HUES48 (cell line): ENCODE results near the gene SULT1A1.
"Not testable (repeated sequence)": the region's sequence is repeated elsewhere in the genome, so short reads cannot be mapped to it uniquely, and the experiment has no call there.

ENCODE experiments used
- H3K27ac ChIP-seq: one replicate; pipeline ENCODE4 v1.7.0; 2013; ENCODE audit warnings: low read depth, low read length, inconsistent platforms
- H3K27me3 ChIP-seq: 2 replicates; pipeline ENCODE4 v1.6.1; 2013; ENCODE audit warnings: mild to moderate bottlenecking, low read length; ENCODE audit not compliant: control insufficient read depth, insufficient read depth
- H3K36me3 ChIP-seq: 2 replicates; pipeline ENCODE4 v1.6.1; 2013; ENCODE audit warnings: low read length; ENCODE audit not compliant: control insufficient read depth, insufficient read depth
- H3K4me1 ChIP-seq: 2 replicates; pipeline ENCODE4 v1.6.1; 2013; ENCODE audit warnings: mild to moderate bottlenecking, low read length; ENCODE audit not compliant: control insufficient read depth, insufficient read depth
- H3K4me3 ChIP-seq: 2 replicates; pipeline ENCODE4 v1.5.1; 2013; ENCODE audit warnings: mild to moderate bottlenecking, low read depth, low read length
- H3K9ac ChIP-seq: 2 replicates; pipeline ENCODE4 v1.6.1; 2013; ENCODE audit warnings: mild to moderate bottlenecking, low read depth, low read length, moderate library complexity
- H3K9me3 ChIP-seq: 2 replicates; pipeline ENCODE4 v1.6.1; 2013; ENCODE audit warnings: low read length; ENCODE audit not compliant: control insufficient read depth, insufficient read depth

SULT1A1 gene

DNA sequence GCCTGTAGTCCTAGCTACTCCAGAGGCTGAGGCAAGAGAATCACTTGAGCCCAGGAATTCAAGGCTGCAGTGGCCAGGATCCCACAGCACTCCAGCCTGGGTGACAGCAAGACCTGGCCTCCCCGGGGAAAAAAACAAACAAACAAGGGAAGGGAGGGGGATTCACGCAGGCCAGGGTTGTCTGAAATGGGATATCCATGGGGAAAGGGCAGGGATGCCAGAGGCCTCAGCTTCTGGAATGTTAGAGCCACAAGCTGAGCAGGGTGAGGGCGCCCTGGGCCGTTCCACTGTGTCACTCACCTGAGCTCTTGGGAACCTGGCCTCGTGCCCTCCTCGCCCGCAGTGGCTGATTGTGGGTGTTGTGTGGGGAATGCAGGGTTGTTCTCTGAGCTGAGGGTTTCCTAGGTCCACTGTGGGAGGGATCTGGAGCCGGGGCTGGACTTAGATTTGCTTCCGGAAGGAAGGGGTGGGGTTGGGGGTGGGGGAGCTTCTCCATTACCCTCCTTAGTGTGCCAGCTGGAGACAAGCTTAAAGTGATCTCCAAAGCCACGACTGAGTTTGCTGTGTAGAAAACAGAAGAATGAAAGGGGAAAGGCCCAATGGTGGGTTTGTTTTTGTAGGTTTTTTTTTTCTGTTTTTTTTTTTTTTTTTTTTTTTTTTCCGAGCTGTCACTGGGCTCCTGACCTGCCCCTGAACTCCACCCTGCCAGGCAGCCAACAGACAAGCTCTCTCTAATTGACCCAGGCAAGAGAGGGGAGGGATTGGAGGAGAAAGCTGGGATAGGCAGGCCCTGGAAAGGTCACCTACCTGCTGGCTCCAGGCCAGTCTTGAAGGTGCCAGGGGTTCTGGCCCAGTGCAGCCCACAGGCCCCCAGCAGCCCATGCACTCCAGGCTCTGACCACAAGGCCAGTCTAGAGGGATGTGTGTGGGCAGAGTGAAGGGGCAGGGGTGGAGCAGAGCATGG lies at the start of gene SULT1A1:
TSS of gene SULT1A1 (minus strand) at position 414 of the 964 bp plus-strand sequence. CDS start 1,189 bp downstream, outside the sequence.
- Histone ChIP-seq H3K9ac (no peak within 1 kb of the TSS), H3K9me3 (no peaks in the 10 kb centered on the region), H3K4me1 (0 out of 2 replicates have a peak, but pooled peaks cover 2% of the 10 kb centered on the region), H3K36me3 (no peaks in the 10 kb centered on the region), H3K4me3 (no peak within 1 kb of the TSS), H3K27me3 (no peaks in the 10 kb centered on the region), H3K27ac (no peak within 1 kb of the TSS)

DNA sequence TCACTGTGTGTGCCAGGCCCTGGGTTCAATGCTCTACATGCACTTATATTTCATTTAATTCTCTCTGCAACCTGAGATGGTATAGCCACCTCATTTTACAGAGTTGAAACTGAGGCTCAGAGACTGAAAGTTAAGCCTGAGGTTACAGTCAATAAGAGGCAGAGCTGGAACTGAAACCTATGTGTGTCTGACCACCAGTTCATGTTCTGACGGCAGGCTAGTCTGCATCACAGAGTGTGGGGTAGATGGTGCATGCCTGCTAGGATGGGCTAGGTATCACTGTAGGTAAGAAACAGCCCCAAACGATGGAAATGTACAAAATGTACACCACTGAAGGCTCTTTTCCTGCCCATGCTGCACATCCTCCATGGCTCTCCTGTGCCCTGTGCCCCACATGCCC lies 30.1 kb upstream of the SULT1A1 start:
- H3K9me3 ChIP-seq, H3K9ac ChIP-seq, H3K27ac ChIP-seq, H3K4me1 ChIP-seq, H3K4me3 ChIP-seq, H3K36me3 ChIP-seq, H3K27me3 ChIP-seq: not testable (repeated sequence)

DNA sequence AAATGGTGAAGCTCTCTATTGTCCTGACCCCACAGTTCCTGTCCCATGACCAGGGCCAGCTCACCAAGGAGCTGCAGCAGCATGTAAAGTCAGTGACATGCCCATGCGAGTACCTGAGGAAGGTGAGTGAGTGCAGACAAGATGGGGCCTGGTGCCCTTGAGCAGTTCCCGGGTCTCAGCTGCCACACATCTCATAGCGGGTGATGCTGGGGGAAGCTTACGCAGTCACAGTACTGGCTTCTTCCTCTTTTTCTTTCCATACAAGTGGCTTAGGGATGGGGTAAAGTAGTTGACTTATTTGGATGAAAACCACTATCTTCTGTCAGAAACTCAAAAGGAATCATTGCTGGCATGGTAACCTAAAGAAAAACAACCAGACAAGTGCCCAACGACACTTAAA lies 28.5 kb upstream of the SULT1A1 start:
- H3K9me3 ChIP-seq, H3K4me1 ChIP-seq, H3K27me3 ChIP-seq, H3K36me3 ChIP-seq, H3K4me3 ChIP-seq, H3K9ac ChIP-seq, H3K27ac ChIP-seq: not testable (repeated sequence)

DNA sequence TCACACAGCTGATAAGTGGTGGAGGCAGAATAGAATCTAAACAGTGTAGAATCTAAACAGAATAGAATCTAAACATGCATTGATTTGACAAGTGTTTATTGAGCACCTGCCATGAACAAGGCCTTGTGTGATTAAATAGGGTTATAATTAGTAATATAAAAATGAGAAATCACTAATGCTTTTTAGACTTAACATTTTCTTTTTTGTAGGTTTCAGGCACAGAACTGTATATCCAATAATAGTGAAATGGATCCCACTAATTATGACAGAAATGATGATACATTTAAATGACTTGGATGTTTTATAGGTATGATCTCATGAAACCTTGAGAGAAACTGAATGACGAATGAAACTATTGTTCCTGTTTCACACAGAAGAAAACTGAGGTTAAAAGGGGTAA lies 27.9 kb upstream of the SULT1A1 start, which contains the start of gene NPIPB8:
TSS of gene NPIPB8 (plus strand) at position 301 of the 400 bp plus-strand sequence. CDS start 296 bp downstream, outside the sequence.
- H3K27ac ChIP-seq: not testable (repeated sequence)

DNA sequence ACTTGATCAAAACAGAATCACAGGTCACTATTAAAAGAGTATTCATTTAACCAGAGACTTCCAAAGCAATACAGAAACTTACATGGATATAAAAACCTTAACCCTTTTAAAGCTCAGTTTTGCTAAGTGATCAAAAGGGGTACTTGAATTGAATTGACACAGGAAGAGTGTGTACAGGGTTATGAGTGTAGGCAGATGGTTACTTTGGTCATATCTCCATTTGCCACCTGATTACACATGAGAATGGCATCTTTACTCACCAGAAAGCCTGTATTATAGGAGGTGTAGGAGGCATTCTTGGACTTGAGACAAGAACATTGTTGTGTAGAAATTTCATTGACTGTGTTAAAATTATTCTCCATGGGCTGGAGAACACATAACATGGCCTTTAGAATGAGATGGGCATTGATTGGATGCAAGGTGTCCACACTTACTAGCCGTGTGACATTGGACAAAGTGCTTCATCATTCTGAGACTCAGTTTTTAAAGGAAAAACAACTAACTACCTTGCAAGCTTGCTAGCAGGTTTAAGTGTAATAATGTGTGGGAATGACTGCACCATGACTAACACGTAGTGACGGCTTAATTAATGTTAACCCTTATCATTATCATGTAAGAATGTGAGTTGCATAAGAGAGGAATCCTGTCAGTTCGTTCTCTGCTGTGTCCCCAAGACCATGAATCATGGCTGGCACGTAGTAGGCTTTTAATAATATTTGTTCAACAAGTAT lies 26.4 kb upstream of the SULT1A1 start:
- not testable (repeated sequence) for H3K36me3 ChIP-seq, H3K27ac ChIP-seq

More for the DNA sequence above, 27.9 kb upstream of the SULT1A1 start, which contains the start of gene NPIPB8:
- not testable (repeated sequence) for H3K9me3 ChIP-seq, H3K4me3 ChIP-seq, H3K27me3 ChIP-seq, H3K4me1 ChIP-seq, H3K9ac ChIP-seq, H3K36me3 ChIP-seq

DNA sequence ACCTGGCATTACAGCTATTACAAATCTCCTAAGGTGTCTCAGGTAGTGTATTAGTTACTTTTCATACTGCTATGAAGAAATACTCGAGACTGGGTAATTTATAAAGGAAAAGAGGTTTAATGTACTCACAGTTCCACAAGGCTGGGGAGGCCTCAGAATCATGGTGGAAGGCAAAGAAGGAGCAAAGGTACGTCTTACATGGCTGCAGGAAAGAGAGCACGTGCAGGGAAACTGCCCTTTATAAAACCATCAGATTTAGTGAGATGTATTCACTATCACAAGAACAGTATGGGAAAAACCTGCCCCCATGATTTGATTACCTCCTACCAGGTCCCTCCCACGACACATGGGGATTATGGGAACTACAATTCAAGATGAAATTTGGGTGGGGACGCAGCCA lies 21.1 kb upstream of the SULT1A1 start:
- H3K27ac ChIP-seq, H3K9ac ChIP-seq, H3K4me3 ChIP-seq, H3K36me3 ChIP-seq, H3K9me3 ChIP-seq, H3K27me3 ChIP-seq, H3K4me1 ChIP-seq: not testable (repeated sequence)

More for the DNA sequence above, 26.4 kb upstream of the SULT1A1 start:
- not testable (repeated sequence) for H3K4me1 ChIP-seq, H3K27me3 ChIP-seq, H3K9me3 ChIP-seq, H3K9ac ChIP-seq, H3K4me3 ChIP-seq

DNA sequence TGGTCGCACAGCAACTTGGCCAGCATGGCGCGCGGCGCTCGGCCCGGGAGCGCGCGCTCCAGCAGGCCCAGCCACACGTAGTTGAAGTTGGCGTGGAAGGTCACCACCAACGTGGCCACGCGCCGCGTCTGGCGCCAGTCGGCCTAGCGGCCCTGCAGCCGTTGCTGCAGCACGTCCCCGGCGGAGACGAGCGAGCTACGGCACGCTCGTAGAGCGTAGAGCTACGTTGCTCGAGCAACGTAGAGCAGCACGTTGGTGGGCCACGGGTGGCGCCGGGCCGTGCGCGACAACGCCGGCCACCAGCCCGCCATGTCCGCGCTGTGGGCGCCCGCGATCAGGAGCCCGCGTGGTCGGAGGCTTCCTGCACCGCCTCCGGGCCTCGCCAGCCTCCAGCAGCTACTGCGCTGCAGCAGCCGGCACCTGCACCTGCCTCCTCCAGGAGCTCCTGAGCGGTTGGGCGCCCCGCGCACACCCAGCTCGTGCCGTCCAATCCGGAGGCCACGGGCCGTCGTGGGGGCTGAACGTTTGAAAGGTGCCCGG lies 13.4 kb upstream of the SULT1A1 start:
- no peaks in the 10 kb centered on the region for H3K27me3 ChIP-seq
- H3K36me3 ChIP-seq: no peaks in the 10 kb centered on the region
- no peak overlapping the region for H3K27ac ChIP-seq
- no peaks in the 10 kb centered on the region for H3K9me3 ChIP-seq
- no peak overlapping the region for H3K4me3 ChIP-seq
- peaks cover 9% of the 10 kb centered on the region; the same call in 1 of the 2 replicates for H3K4me1 ChIP-seq
- no peak overlapping the region for H3K9ac ChIP-seq

DNA sequence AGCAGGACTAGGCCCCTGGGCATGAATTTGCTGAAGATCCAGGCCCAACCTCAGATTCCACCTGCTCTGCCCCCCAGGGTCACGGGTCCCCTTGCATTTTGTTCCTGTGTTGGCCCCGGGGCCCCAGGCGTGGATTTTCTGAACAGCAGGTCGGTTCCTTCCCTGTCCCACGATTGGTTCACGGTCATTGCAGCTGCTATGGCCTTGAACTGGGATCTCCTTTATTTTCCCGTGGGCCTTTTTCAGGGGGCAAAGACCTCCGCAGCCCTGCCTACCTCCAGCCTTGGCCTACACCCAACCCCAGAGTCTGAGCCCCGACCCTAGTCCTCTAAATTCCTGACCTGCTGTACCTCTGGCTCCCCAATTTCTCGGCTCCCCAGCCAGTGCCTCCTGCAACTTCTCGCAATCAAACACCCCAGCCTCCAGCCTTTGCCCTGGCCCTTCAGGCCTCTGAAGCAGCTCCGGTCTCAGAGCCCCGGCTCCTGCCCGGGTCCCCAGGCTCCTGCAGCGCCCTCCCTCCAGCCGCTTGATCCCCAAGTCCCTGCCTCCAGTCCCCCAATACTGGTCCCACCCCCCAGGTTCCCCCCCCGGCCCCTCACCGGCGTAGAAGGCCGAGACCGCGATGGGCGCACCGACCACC lies 12.8 kb upstream of the SULT1A1 start:
- H3K4me3 ChIP-seq, H3K9ac ChIP-seq, H3K27ac ChIP-seq, H3K27me3 ChIP-seq, H3K9me3 ChIP-seq, H3K36me3 ChIP-seq, H3K4me1 ChIP-seq: not testable (repeated sequence)

DNA sequence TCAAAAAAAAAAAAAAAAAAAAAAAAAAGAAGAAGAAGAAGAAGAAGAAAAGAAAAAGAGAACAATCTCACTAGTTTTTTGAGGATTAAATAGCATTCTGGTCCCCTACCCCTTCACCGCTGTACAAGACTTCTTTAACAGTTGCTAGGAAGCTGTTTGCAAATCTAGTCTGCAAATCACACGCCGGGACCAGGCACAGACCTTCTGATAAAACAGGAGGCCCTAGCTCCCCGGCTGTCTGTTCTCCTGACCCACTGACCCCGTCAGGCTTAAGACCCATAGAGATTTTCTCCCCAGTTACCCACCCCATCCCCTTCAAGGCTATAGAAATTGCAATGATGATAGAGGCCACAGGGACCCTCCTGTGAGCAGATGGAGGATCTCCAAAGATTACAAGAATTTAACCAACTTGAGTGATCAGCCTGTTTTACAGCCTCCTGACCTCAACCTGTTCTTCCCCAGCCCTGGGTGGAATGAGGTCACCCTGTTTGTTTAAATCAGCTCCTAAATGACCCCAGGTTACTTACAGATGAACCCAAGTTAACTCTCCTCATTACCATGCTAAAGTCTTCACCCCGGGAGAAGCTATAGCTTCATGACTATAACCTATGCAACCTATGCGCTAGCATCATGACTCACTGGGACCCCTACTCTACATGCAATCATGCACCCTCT lies 11.8 kb upstream of the SULT1A1 start:
- no peak overlapping the region for H3K4me3 ChIP-seq
- H3K9me3 ChIP-seq: no peaks in the 10 kb centered on the region
- no peaks in the 10 kb centered on the region for H3K36me3 ChIP-seq
- H3K9ac ChIP-seq: no peak overlapping the region
- peaks cover 16% of the 10 kb centered on the region; the same call in 1 of the 2 replicates for H3K4me1 ChIP-seq
- H3K27me3 ChIP-seq: no peaks in the 10 kb centered on the region
- peak overlapping the region; percentile 45 for H3K27ac ChIP-seq

DNA sequence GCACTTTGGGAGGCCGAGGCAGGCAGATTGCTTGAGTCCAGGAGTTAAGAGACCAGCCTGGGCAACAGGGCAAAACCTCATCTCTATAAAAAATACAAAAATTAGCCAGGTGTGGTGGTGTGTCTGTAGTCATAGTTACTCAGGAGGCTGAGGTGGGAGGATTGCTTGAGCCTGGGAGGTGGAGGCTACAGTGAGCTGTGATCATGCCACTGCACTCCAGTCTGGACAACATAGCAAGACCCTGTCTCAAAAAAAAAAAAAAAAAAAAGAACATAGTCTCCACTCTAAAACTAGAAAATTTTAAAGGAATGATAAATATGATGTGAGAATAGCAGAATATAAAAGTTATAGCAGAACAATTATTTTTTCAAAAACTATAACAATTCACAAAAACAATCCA lies 10.5 kb upstream of the SULT1A1 start:
- not testable (repeated sequence) for H3K27ac ChIP-seq, H3K27me3 ChIP-seq, H3K4me3 ChIP-seq, H3K9me3 ChIP-seq, H3K36me3 ChIP-seq, H3K9ac ChIP-seq
- H3K4me1 ChIP-seq: peaks cover 16% of the 10 kb centered on the region; the same call in 1 of the 2 replicates
